ENCODE data around the gene ZFP57.

The ZFP57 gene

DNA sequence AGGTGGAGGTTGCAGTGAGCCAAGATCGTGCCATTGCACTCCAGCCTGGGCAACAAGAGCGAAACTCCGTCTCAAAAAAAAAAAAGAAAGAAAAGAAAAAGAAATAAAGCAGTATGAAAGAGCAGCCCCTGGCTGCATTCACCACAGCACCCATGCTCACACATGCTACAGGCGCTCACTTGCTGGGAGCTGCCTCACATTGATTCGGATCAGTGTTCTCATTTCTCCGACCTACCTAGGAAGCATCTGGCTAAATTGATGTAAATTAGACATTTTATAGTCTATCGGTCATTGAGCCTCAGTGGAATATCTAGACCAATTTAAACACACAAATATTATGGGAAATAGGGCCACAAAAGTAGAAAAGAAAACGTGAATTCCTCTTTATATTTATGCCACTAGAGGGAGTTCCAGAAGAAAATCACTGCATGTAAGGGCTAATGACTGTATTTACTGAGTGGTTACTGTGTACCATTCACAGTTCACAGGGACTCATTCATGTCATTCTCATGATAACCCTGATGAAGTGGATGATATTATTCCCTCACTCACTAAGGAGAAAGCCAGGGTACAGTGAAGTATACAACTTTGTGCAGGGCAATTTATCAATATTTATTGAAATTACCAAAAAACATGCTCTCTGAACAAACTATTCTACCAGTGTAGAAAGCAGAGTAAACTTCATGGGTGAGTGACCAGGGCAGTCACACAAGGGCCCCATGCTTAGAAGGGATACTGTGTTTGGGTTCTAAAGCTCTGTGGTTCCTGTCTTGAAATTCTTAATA lies 29.3 kb downstream of the ZFP57 start:
- no peak for DNase-seq

DNA sequence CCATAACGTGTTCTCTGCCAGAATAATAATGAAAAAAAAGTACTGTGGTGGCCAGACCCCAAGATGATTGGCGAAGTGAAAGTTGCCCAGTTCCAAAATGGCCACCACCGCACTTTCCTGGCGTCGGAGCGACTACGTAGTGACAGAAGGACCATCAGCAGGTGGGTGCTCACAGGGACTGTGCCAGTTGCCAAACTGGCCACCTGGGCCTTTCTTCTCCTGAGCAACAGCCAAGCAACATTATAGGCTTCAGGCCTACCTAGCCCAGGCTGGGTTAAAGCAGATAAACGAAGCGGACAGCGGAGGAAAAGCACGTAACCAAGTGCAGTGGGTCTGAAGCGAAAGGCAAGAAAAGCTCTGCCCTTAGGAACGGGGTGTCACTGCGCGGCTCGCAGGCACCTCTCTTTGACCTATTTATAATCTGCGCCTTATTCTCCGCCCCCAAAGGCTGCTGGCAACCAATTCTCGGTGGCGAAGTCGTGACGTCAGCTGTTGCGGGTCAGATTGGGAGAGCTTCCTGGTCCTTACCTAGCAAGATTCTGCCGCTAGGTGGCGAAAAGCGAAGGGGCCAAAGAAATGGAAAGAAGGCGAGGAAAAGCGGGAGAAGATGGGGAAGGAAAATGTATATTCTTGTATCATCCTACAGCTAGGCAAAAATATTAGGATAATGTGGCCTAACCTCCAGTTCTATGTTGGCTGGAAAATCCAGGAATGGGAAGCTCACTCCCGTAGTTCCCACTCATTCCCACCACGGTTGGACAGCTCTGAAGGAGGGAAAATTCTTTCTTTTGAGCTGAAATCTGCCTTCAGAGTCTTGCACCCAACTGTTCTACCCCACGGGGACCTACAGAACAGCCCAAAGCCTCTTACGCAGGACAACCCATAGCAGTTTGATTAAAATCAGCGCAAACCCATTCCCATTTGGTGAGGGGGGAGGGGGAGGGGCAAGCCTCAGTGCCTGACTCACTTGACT lies 31.0 kb downstream of the ZFP57 start:
- DNase-seq, result peak; percentile 94

DNA sequence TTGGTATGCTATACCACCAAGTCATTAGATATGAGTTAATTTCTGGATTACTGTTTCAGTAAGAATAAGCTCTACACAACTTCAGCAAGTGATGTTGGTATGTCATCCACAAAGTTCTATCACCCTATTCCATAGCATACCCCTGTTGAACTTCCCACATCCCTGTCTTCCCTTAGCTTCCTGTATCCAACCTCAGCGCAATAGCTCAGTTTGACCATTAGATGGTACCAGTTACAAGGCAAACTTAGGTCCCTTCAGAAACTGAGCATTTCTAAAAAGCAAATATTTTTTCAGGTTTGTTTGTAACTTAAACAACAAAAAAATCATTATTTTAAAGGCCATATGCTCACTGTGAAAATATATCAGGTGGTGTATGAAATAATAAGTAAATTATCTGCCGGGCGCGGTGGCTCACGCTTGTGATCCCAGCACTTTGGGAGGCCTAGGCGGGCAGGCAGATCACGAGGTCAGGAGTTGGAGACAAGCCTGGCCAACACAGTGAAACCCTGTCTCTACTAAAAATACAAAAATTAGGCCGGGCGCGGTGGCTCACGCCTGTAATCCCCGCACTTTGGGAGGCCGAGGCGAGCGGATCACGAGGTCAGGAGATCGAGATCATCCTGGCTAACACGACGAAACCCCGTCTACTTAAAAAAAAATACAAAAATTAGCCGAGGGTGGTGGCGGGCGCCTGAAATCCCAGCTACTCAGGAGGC lies 32.9 kb downstream of the ZFP57 start:
- no peak for DNase-seq

DNA sequence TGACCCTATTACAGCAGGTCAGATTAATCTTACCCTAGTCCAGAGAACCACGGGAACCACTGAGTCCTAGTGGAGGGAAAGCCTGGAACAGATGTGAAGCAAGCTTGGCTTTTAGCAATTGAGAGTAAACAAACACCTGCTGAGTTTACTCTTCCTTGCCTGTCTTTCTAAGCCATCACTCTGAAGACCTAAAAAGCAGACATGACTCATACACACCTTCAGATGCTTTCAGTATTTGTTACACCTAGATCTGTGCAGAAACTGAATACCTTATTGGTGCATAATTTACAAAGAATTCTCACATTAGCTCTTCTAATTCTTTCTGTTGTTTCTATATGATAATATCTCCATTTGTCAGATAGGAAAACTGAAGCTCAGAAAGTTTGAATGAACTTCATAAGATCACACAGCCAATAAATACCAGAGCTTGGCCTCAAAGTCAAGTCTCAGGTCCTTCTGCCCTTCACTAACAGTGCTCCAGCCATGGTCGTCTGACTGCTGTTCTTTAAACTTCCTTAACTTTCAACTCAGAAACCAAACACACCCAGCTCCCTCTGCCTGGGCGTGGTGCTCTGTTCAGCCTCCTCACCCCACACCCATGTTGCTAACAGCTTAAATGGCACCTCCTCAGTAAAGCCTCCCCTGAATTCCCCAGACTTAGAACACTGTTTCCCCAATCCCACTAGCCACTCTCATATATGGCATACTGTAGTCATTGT lies 39.4 kb downstream of the ZFP57 start:
- DNase-seq, result peak; percentile 39

DNA sequence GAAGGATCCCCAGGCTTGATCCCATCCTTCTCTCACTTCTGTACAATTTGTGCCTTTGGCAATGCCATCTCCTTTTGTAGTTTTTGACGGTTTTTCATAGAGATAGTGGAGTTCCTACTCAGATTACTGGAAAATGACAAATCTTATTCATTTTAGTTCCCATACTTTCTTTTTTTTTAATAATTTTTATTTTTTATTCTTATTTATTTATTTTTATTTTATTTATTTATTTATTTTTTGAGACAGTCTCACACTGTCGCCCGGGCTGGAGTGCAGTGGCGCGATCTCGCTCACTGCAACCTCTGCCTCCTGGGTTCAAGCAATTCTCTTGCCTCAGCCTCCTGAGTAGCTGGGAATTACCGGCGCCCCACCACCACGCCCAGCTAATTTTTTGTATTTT lies 43.7 kb downstream of the ZFP57 start:
- DNase-seq, result no peak

DNA sequence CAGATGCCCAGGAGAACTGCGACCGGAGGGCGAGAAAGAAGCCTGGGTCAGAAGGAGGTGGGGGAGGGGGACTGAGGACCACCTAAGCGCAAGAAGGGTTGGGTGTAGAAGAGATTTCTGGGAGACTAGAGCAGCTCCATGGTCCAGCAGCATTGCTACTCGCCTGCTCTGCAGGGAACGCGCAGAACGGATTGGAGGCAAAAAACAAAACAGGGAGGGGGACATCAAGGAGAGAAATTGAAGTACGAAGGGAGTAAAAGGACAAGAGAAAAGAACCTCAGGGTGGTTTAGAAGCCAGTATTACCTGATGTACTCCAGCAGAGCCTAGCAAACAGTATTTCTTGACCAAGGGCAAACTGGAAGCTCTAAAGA lies 47.4 kb downstream of the ZFP57 start:
- DNase-seq, result no peak

DNA sequence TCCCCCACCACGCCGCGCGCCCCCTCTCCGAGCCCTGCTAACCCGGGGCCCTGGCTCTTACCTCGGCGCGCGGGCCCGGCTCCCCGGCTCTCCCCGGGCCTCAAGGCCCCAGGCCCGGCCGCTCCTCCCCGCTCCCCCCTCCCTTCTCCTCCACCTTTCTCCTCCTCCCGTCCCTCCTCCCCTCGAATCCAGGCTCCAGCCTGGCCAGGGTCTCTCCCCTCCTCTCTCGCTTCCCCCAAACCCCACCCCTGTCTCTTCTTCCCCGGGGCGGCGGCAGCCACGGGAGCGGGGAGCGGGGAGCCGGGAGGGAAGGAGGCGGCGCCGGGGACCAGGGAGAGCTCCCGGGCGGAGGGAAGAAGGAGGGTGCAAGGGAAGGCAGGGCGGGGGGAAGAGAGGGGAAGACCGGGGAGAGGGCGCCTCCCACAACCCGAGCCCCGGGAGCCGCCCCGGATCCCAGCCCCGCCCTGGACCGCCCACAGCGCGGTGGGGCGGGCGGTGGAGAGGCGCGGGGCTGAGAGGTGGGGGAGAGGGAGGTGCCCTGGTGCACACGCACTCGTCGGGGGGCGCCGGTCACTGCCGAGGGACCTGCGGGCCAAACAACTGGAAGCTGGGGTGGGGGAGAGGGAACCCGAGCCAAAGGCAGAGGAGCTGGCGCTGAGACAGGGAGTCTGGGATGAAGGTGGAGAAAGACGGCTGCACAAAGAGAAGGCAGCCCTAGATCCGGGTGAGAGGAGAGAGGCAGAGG lies 48.0 kb downstream of the ZFP57 start, which contains the start of gene GABBR1:
Gene GABBR1, minus strand, starts transcription at position 395 of the 745 bp plus-strand sequence. CDS start 798 bp downstream, outside the sequence.
- peak; percentile 78 for DNase-seq

DNA sequence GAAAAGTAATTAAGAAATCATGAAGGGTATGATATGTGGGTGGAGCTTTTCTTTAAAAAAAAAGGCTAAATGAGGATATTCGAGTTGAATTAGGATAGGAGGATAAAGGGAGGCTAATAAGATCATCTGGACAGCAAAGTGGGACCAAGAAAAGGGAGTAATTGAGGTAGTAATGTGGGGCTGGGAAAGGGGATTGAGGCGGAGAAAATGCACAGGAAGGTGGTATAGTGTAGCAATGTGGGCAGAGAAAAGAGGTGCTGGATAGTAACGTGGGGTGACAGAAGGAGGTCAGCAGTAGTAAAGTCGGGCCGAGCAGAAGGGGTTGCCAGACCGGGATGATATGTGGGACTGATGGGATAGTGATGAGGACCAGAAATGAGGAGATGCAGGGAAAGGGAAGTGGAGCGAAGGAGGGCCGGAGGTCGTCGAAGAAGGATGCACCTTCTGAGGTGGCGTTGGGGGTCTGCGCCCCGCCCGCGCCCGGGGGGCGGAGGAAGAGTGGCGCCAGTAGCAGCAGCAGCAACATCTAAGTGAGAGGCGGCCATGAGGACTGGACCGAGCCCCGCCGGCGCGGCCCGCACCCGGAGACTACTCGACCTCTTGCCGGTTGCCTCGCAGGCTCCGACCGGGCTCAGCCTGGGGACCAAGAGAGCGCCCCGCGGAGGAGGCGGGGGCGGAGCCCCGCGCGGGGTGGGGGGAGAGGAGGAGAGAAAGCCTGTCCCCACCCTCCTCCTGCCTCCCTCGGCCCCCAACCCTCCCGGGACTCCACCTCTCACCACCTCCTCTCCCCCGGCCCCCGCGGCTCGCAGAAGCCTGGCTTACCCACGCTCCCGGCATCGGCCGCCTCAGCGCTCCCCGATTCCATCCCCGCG lies 48.9 kb downstream of the ZFP57 start:
- DNase-seq, result peak; percentile 71

DNA sequence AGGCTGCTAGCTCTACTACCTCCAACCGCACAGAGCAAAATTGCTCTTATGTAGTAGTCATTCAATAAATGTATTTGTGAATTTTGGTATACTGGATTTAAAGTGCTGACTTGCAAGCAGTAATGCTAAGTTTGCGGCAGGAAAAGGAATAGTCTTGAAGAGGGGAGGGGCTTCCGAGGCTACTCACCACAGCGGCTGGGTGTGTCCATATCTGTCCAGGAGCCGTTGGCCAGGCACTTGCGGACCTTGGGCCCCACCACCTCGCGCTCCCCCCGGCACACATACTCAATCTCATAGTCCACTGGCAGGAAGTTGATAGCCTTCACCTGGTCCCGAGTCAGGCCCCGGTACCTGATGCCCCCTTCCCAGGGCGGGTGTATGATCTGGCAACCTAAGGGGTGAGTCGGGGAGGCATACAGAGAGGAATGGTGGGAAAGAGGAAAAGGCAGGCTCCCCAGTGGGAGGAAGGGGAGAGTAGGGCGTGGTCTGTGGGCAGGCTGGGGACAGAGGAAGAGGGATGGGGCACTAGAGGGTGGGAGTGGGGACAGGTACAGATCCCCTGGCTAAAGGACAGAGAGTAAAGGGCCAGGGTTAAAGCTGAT lies 49.6 kb downstream of the ZFP57 start:
- no peak for DNase-seq

DNA sequence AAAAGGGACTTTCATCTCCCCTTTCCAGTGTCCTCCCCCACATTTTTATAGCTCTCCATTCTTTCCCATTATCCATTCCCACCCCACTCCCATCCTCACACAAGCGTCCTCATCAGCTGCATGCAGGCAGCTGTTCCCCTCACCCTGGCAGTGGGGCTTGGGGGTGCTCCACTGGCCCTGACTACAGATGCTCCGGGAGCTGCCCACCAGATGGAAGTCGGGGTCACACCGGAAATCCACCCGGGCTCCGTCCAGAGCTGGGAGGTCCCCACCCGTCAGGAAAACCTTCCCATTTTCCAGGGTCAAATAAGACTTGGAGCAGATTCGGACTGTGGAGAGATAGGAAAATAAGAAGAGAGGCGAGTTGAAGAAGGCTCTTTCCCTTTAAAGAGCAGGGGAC lies 50.6 kb downstream of the ZFP57 start:
- DNase-seq, result no peak

DNA sequence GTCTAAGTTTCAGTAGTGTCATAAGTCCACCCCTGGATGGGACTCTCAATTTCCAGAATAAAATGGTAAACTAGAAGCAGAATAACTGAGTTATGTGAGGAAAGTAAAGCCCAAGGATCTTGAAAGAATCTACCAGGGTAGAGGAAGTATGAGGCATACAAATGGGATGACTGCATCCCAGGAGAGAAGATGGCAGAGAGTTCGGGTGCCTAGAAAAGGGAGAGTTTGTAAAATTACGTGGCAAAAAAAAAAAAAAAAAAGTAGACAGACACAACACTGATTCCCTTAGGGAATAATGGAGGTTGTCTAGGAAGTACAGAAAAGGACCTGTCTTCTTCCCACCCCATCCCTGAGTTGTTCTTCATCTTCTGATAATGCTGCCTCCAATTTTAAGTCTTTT lies 51.4 kb downstream of the ZFP57 start:
- no peak for DNase-seq

DNA sequence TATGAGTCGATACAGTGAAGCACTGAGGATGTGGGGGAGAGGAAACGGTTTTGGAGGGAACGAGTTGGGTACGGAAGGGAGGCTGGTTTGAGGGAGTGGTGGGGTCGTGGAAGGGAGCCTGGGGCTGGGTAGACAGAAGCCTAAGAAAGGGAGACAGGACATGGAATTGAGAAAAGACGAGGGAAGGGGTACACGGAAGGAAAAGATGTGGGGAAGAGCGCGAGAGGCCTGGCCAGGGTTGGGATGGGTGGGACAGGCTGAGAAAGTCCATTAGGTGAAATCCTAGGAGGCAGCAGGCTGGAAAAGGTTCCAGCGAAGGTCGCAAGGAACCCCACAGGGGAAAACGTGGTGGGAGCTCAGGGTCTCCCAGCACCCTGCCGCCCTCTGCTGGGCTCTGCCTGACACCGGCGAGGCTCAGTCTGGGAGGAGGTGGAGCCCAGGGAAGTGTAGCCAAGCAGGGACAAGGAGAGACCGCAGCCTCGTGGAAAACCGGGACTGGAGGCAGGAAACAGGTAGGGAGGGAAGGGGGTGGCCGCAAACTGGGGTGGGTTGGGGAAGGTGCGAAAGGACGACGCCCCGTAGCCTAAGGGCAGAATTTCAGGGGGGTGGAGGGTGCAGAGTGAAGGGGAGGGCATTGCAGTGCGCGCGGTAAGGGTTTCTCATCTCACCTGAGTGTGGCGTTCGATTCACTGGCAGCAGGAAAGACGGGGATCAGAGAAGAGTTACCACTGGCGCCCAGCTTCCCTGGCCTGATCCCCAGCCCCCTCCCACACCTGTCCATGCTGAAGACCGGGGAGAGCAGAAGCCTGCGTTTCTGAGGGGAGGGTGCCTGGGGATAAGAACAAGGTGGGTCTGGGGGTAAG lies 52.3 kb downstream of the ZFP57 start:
- DNase-seq, result peak; percentile 65

DNA sequence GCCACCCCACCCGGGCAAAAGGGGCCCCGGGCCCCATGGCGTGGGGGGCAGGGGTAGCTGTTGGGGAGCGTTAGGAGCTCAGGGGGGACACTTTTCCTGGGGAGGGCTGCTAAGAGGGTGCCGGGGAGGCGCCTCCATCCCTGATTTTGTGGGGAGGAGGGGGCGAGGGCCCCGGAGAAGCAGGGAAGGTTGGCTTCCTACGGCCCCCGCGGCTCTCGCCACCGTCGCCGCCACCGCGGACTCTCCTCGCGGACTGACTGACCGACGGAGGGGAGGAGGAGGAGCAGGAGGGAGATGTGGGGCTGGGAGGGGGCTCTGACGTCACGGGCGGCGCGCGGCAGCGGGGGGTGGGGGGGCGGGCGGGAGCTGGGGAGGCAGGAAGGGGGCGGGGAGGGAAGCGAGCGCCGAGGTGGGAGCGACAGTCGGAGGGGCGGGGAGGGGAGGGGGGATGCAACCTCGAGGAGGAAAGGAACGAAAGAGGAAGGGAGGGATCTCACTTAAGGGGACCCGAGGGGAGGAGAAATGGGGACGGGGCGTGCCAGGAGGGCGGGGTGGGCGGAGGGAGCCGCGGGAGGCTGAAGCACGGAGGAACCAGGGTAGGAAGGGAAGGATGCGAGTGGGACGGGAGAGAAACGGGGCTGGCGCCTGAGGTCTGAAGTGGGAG lies 53.1 kb downstream of the ZFP57 start:
- peak; percentile 62 for DNase-seq

DNA sequence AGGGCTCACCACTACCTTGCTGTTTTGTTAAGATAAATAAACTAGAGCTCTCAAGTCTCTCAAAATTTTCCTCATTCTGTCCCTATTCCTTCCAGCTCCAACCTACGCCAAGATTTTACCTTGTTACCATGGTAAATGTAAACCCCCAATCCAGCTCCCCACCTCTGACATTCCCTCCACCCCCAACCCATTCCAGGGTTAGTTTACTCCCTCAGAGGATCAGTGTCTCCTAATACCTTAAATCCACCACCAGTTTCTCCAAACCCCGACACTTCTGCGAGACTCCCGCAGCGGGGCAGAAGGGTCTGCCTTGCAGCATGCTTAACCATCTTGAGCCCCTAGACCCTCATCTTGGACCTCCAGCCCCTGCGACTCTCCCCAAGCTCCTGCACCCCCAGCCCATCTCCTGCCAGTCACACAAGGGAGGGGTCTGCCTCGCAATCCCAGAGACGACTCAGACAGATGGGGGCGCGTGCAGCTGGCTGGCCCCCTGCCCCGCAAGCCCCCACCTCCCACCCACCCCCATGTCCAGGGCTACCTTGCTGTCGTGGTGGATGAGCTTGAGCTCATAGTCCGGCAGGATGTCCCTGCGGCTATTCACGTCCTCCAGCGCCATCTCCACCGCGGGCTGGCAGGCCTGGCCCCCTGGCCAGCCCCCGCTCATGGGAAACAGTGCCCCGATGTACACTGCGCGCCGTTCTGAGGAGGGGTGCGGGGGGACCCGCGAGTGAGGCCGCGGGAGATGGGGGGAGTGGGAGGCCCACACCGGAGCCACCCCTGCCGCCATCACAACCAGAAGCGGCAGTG lies 53.8 kb downstream of the ZFP57 start:
- DNase-seq, result no peak

DNA sequence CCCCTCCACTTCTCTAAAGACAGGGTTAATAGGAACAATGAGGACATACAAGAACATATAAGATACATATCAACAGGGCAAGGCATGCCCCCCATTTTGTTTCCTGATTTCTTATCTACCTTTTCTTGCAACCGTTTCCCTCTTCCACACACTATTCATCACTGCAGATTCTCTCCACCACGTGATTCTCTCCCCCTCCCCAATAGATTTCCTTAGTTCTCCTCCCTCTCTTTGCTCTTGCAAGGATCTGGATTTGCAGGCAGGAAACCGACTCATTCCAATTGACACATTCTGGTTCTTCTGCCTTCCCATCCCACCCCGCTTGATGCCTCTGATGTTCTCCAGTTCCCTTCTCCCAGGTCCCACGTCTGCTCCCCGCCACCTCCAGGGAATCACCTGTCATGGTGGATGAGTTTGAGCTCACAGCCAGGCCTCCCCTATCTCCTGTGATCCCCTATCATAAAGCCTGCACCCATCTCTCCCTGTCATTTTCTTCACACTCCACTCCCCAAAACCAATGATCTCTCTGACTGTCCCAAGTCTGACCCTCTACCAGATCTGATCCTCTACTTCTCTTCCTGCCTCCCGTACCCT lies 55.5 kb downstream of the ZFP57 start:
- DNase-seq, result no peak

DNA sequence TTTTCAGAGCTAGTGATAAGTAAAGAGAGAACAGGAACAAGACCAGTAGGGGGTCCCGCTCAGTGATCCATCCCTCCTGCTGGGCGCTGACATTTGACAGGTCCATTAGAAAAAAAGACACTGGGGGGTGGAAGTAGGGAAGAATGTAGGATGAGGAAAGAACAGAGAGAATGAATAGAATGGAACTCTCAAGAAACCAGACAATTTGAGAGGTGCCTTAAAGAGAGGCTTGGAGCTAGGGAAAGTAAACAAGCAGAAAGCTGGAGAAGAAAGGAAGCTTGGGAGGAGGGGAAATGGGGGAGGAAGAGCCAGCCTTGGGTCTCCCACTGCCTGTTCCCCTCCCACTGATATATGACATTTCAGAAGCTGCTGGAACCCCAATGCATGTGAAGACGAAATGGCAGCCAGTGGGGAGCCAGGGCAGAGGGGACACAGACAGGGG lies 56.4 kb downstream of the ZFP57 start:
- no peak for DNase-seq

Data from activated T-cell treated with anti-CD3 and anti-CD28 coated beads, Interleukin-2, amount 50 U/mL, for 1 hour (primary cell).